Measurements from ENCODE around the gene GNG7. TPM values are rescaled to one million over a fixed set of nuclear protein-coding genes. Genes with fewer than 3 reads are reported as not detected.
A peak's percentile ranks its signal among the peaks of the same experiment; 100 is the strongest.

GNG7 gene
- total and polyA plus RNA-seq, 4 donors, result 0.75 to 6.0 (median 2.1) TPM

DNA sequence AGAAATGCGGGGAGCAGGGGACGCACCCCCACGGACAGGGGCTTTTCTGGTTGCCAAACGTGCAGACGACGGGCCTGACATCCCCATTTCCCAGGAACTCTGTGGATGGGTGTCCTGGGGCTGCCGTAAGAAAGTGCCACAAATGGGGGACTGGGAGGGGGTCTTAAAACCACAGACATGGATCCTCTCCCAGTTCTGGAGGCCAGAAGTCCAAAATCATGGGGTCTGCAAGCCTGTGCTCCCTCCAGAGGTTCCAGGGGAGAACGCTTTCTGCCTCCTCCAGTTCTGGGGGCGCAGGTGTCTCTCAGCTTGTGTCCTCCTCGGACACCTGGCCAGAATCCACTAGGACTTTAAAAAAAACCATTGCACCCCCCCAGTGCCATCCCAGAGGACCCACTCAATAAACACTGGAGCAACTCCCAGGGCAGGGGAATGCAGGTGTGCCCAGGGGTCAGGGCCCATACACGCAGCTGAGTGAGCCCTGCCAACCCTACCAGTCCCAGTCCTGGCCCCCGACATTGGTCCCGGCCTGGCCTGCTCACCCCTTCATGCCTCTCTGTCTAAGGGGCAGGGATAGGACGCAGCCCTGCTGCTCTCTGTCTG, 122.7 kb downstream of the GNG7 start:
- Histone ChIP-seq H3K27me3 (ENCODE audit: control insufficient read depth in 1 of 2, insufficient read depth in 2 of 2, low read length in 1 of 2) (no peaks in the 10 kb centered on the region), H3K27ac (ENCODE audit: low read depth in 1 of 2, low read length in 2 of 2) (peak overlapping the region; percentile 10 to 95), H3K36me3 (ENCODE audit: control insufficient read depth in 1 of 2, insufficient read depth in 2 of 2, low read length in 1 of 2) (no peaks in the 10 kb centered on the region), H3K9me3 (ENCODE audit: control insufficient read depth, low read length) (no peaks in the 10 kb centered on the region), H3K4me1 (ENCODE audit: control insufficient read depth in 1 of 2, insufficient read depth in 2 of 2, low read length in 2 of 2) (no peaks in the 10 kb centered on the region), H3K4me3 (ENCODE audit: low read length in 2 of 2) (no peak overlapping the region)
- 35 to 36% methylated on average over 14 of the region's 14 CpGs for WGBS, 2 donors
- peak; percentile 44 to 61 for DNase-seq
- no peak for ATAC-seq (ENCODE audit: low FRiP score)
- intact Hi-C loops (cut with DNase I), result loop anchor here (1.0 to 5.0 kb wide), 6 partner anchors 21 to 105 kb away; no protein-coding TSS in a partner anchor

DNA sequence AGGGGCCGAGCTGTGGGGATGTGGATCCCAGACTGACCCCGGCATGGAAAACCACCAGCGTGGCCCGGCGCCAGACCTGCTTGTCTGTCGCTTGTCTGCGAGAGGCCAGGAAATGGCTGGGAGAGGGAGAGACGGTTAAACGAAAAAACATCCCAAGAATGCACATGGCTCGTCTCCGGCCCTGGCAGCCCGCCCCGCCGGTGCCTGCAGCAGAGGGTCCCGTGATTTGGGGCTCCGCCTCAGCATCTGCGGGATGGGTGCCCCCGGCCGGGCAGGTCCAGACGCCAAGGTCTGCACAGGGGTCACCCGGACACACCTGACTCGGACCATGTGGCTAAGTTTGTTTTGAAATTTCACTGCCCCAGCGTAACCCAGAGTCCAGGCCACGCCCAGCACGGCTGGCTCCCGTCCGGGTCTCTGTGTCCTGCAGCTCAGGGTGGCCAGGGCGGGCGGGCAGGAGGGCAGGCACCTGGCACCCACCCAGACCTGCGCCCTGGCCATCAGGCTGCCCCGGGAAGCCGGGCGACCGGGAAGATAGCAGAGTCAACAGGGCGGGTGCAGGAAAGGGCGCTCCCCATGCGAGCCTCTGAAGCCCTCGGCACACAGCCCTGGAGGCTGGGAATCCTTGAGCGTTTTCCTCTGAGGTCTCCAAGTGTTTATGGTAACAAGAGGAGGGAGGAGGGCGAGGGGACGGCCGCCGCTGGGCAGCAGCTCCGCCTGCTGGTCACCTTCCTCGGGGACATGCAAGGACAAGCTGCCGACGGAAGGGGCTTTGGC, 123.4 kb downstream of the GNG7 start:
- DNase-seq (peak; percentile 93 to 96), ATAC-seq (ENCODE audit: low FRiP score) (peak; percentile 92)
- H3K4me1 ChIP-seq (ENCODE audit: control insufficient read depth in 1 of 2, insufficient read depth in 2 of 2, low read length in 2 of 2), result no peaks in the 10 kb centered on the region
- intact Hi-C loops (cut with DNase I), result loop anchor here (1.0 to 5.0 kb wide), 6 partner anchors 22 to 104 kb away; no protein-coding TSS in a partner anchor
- no peaks in the 10 kb centered on the region for H3K9me3 ChIP-seq (ENCODE audit: control insufficient read depth, low read length)
- H3K36me3 ChIP-seq (ENCODE audit: control insufficient read depth in 1 of 2, insufficient read depth in 2 of 2, low read length in 1 of 2), result no peaks in the 10 kb centered on the region
- H3K27ac ChIP-seq (ENCODE audit: low read depth in 1 of 2, low read length in 2 of 2), result peak overlapping the region; percentile 64 to 95
- no peaks in the 10 kb centered on the region for H3K27me3 ChIP-seq (ENCODE audit: control insufficient read depth in 1 of 2, insufficient read depth in 2 of 2, low read length in 1 of 2)
- 0 to 1% methylated on average over 43 to 47 of the region's 47 CpGs for WGBS, 2 donors
- H3K4me3 ChIP-seq (ENCODE audit: low read length in 2 of 2), result peak overlapping the region in 1 of 2 donors; percentile 18

DNA sequence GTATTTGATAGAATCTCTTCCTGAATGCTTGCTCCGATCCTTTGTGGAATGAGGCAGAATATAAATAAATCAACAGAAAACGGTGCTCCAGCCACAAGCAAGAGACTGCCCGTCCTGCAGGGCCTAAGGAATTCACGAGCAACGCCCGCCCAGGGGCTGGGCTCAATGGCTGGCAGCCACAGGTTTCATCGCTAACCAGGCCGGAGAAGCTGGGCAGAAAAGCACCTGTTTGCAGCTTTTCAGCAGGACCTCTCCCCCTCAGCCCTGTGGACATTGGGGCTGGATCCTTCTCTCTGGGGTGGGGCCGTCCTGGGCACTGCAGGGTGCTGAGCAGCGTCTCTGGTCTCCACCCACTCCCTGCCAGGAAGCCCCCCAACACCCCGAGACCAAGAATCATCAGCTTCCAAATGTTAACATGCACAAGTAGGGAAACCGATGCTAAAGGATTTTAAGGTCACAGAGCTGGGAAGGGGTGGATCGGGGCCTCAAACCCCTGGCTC, 124.1 kb downstream of the GNG7 start:
- ATAC-seq (ENCODE audit: low FRiP score) (peak; percentile 8), DNase-seq (peak; percentile 71 to 79)
- H3K4me1 ChIP-seq (ENCODE audit: control insufficient read depth in 1 of 2, insufficient read depth in 2 of 2, low read length in 2 of 2), result no peaks in the 10 kb centered on the region
- H3K27ac ChIP-seq (ENCODE audit: low read depth in 1 of 2, low read length in 2 of 2), result peak overlapping the region; percentile 64 to 95
- no peaks in the 10 kb centered on the region for H3K27me3 ChIP-seq (ENCODE audit: control insufficient read depth in 1 of 2, insufficient read depth in 2 of 2, low read length in 1 of 2)
- peak overlapping the region in 1 of 2 donors; percentile 18 for H3K4me3 ChIP-seq (ENCODE audit: low read length in 2 of 2)
- 1 to 3% methylated on average over 13 of the region's 13 CpGs for WGBS, 2 donors
- no peaks in the 10 kb centered on the region for H3K9me3 ChIP-seq (ENCODE audit: control insufficient read depth, low read length)
- no peaks in the 10 kb centered on the region for H3K36me3 ChIP-seq (ENCODE audit: control insufficient read depth in 1 of 2, insufficient read depth in 2 of 2, low read length in 1 of 2)
- intact Hi-C loops (cut with DNase I), result loop anchor here (2.0 to 5.0 kb wide), 5 partner anchors 22 to 104 kb away; no protein-coding TSS in a partner anchor

GRCh38 chr19:2577722-2578335, 124.7 kb downstream of the GNG7 start:
- Histone ChIP-seq H3K9me3 (ENCODE audit: control insufficient read depth, low read length) (no peaks in the 10 kb centered on the region), H3K27ac (ENCODE audit: low read depth in 1 of 2, low read length in 2 of 2) (peak overlapping the region; percentile 64 to 95), H3K4me3 (ENCODE audit: low read length in 2 of 2) (no peak overlapping the region), H3K4me1 (ENCODE audit: control insufficient read depth in 1 of 2, insufficient read depth in 2 of 2, low read length in 2 of 2) (no peaks in the 10 kb centered on the region), H3K36me3 (ENCODE audit: control insufficient read depth in 1 of 2, insufficient read depth in 2 of 2, low read length in 1 of 2) (no peaks in the 10 kb centered on the region), H3K27me3 (ENCODE audit: control insufficient read depth in 1 of 2, insufficient read depth in 2 of 2, low read length in 1 of 2) (no peaks in the 10 kb centered on the region)
- WGBS, 2 donors, result 66 to 67% methylated on average over 18 of the region's 18 CpGs
- no peak for ATAC-seq (ENCODE audit: low FRiP score)
- intact Hi-C loops (cut with DNase I), result loop anchor here (2.0 to 5.0 kb wide), 6 partner anchors 23 to 103 kb away; no protein-coding TSS in a partner anchor
- peak; percentile 35 to 67 for DNase-seq

- no peak overlapping the region for H3K27ac ChIP-seq (ENCODE audit: low read depth in 1 of 2, low read length in 2 of 2)
- H3K36me3 ChIP-seq (ENCODE audit: control insufficient read depth in 1 of 2, insufficient read depth in 2 of 2, low read length in 1 of 2), result no peaks in the 10 kb centered on the region
- DNase-seq (peak; percentile 91 to 96), ATAC-seq (ENCODE audit: low FRiP score) (peak; percentile 76)
- H3K9me3 ChIP-seq (ENCODE audit: control insufficient read depth, low read length), result no peaks in the 10 kb centered on the region
- no peaks in the 10 kb centered on the region for H3K27me3 ChIP-seq (ENCODE audit: control insufficient read depth in 1 of 2, insufficient read depth in 2 of 2, low read length in 1 of 2)
- intact Hi-C loops (cut with DNase I), result loop anchor here (2.0 to 5.0 kb wide), 4 partner anchors 33 to 79 kb away; no protein-coding TSS in a partner anchor
- H3K4me3 ChIP-seq (ENCODE audit: low read length in 2 of 2), result no peak overlapping the region
- WGBS, 2 donors, result 36 to 38% methylated on average over 37 of the region's 37 CpGs
- H3K4me1 ChIP-seq (ENCODE audit: control insufficient read depth in 1 of 2, insufficient read depth in 2 of 2, low read length in 2 of 2), result no peaks in the 10 kb centered on the region
These were observed 126.6 kb downstream of the GNG7 start for GRCh38 chr19:2575734-2576481.

- H3K27me3 ChIP-seq (ENCODE audit: control insufficient read depth in 1 of 2, insufficient read depth in 2 of 2, low read length in 1 of 2), result no peaks in the 10 kb centered on the region
- H3K4me3 ChIP-seq (ENCODE audit: low read length in 2 of 2), result no peak overlapping the region
- H3K9me3 ChIP-seq (ENCODE audit: control insufficient read depth, low read length), result no peaks in the 10 kb centered on the region
- no peaks in the 10 kb centered on the region for H3K4me1 ChIP-seq (ENCODE audit: control insufficient read depth in 1 of 2, insufficient read depth in 2 of 2, low read length in 2 of 2)
- no peak overlapping the region for H3K27ac ChIP-seq (ENCODE audit: low read depth in 1 of 2, low read length in 2 of 2)
- DNase-seq (peak; percentile 34 to 41), ATAC-seq (ENCODE audit: low FRiP score) (no peak)
- intact Hi-C loops (cut with DNase I), result loop anchor here (5.0 kb wide), 3 partner anchors 33 to 78 kb away; no protein-coding TSS in a partner anchor
- 83 to 86% methylated on average over 19 of the region's 19 CpGs for WGBS, 2 donors
- no peaks in the 10 kb centered on the region for H3K36me3 ChIP-seq (ENCODE audit: control insufficient read depth in 1 of 2, insufficient read depth in 2 of 2, low read length in 1 of 2)
These were observed 127.4 kb downstream of the GNG7 start for GRCh38 chr19:2574971-2575630.

DNA sequence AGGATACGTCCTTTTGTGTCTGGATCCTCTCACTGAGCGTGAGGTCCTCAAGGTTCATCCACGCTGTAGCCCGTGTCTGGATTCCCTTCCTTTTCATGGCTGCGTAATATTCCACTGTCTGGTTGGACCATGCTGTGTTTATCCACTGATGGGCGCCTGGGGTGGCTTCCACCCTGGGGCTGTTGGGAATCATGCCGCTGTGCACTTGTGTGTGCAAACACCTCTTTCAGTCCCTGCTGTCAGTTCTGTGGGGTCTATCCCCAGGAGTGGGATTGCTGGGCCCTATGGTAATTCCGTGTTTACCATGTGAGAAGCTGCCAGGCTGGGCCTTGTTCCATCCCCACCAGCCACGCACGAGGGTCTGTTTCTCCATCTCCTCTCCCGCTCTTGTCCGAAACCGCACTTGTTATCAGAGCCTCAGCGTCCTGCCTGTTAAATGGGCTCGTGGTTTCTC, 128.0 kb downstream of the GNG7 start:
- ATAC-seq (ENCODE audit: low FRiP score), result no peak
- H3K36me3 ChIP-seq (ENCODE audit: control insufficient read depth in 1 of 2, insufficient read depth in 2 of 2, low read length in 1 of 2), result no peaks in the 10 kb centered on the region
- H3K27me3 ChIP-seq (ENCODE audit: control insufficient read depth in 1 of 2, insufficient read depth in 2 of 2, low read length in 1 of 2), result no peaks in the 10 kb centered on the region
- intact Hi-C loops (cut with DNase I), result no loop called here
- no peaks in the 10 kb centered on the region for H3K9me3 ChIP-seq (ENCODE audit: control insufficient read depth, low read length)
- no peaks in the 10 kb centered on the region for H3K4me1 ChIP-seq (ENCODE audit: control insufficient read depth in 1 of 2, insufficient read depth in 2 of 2, low read length in 2 of 2)
- H3K27ac ChIP-seq (ENCODE audit: low read depth in 1 of 2, low read length in 2 of 2), result no peak overlapping the region
- no peak overlapping the region for H3K4me3 ChIP-seq (ENCODE audit: low read length in 2 of 2)
- WGBS, 2 donors, result 92 to 94% methylated on average over 15 of the region's 15 CpGs
- peak; percentile 26 to 64 for DNase-seq

Measured in aorta (tissue), 5 donors.